Gastroesophageal sphincter (tissue), 4 donors: ENCODE results near the gene MMEL1. TPM values are rescaled to one million over a fixed set of nuclear protein-coding genes. Genes with fewer than 3 reads are reported as not detected.

Experiments
- ATAC-seq: fragments of 150-250 bp; one replicate; pipeline ENCODE4 v1.9.1; 2016; ENCODE audit warnings: mild to moderate bottlenecking, moderate library complexity
- H3K27ac ChIP-seq, 4 donors: fragments of 200-600 bp; sonication (generic) in 3 of 4; 1 replicate in 3 of 4; 2 replicates in 1 of 4; pipeline ENCODE4 v1.5.1; 2016 to 2019
- H3K27me3 ChIP-seq: fragments of 200-600 bp; sonication (generic); one replicate; pipeline ENCODE4 v1.5.1; 2019
- H3K36me3 ChIP-seq, 2 donors: fragments of 200-600 bp; sonication (generic); one replicate each; pipeline ENCODE4 v1.5.1; 2019; ENCODE audit warnings: control low read depth in 1 of 2
- H3K4me1 ChIP-seq, 3 donors: fragments of 200-600 bp; sonication (generic); 1 replicate in 2 of 3; 2 replicates in 1 of 3; pipeline ENCODE4 v1.5.1; 2016 to 2019; ENCODE audit warnings: control low read depth in 2 of 3
- H3K4me3 ChIP-seq, 2 donors: fragments of 200-600 bp; sonication (generic); one replicate each; pipeline ENCODE4 v1.5.1; 2019; ENCODE audit warnings: mild to moderate bottlenecking in 1 of 2, moderate library complexity in 1 of 2
- H3K9me3 ChIP-seq, 3 donors: fragments of 200-600 bp; sonication (generic); one replicate each; pipeline ENCODE4 v1.5.1; 2017 to 2019; ENCODE audit warnings: control low read depth in 2 of 3
- CTCF ChIP-seq, 4 experiments: fragments of 200-600 bp in 2 of 4; fragments of 450-650 bp in 2 of 4; sonication (generic) in 1 of 4; IDR thresholded peaks; one replicate each; pipeline ENCODE4 v1.5.1; 2017 to 2019; ENCODE audit warnings: antibody characterized with exemption in 4 of 4, mild to moderate bottlenecking in 2 of 4, moderate library complexity in 2 of 4
- EP300 ChIP-seq: sonication (generic); formaldehyde crosslinking; IDR thresholded peaks from one replicate; pipeline ENCODE4 v1.6.1; 2017; ENCODE audit warnings: antibody characterized with exemption, mild to moderate bottlenecking
- POLR2A ChIP-seq, 2 donors: fragments of 450-650 bp; IDR thresholded peaks; one replicate each; pipeline ENCODE4 v1.6.1; 2017; ENCODE audit warnings: antibody characterized with exemption in 2 of 2, mild to moderate bottlenecking in 2 of 2, moderate library complexity in 1 of 2
- POLR2AphosphoS5 ChIP-seq: sonication (generic); formaldehyde crosslinking; IDR thresholded peaks from one replicate; pipeline ENCODE4 v1.6.1; 2017; ENCODE audit warnings: antibody characterized with exemption
- WGBS, 2 donors: methylation state at CpG; one replicate each; pipeline ENCODE4 v1.1.5; 2018; ENCODE audit warnings: low coverage in 1 of 2; 5-methylcytosine and 5-hydroxymethylcytosine counted together
- total RNA-seq, 4 donors: library from RNA; depleted of rRNA; stranded (reverse); fragments of >200 nt; gene quantifications; one replicate each; pipeline ENCODE4 v1.1.0, GENCODE V29; 2016

Gene MMEL1
- total RNA-seq, 4 donors from 2014 or later: 1.4 to 3.9 (median 2.1) TPM; not detected in 1

GRCh38 chr1:2635361-2636010 is 2.7 kb upstream of the MMEL1 start:
- H3K4me1 ChIP-seq: peaks cover 0 to 13% (median 0%) of the 10 kb centered on the region in 3 donors
- H3K27me3 ChIP-seq: peaks cover 77% of the 10 kb centered on the region
- no peaks in the 10 kb centered on the region for H3K9me3 ChIP-seq
- H3K36me3 ChIP-seq: no peaks in the 10 kb centered on the region
- no peak overlapping the region for H3K27ac ChIP-seq
- TF ChIP-seq EP300 (no peak), POLR2A (IDR thresholded peaks at IDR 0.05) (no peak), POLR2AphosphoS5 (no peak), CTCF (IDR thresholded peaks at IDR 0.05) (no peak)
- H3K4me3 ChIP-seq: no peak overlapping the region
- no peak for ATAC-seq
- no CpG with 5 or more reads among the region's 10 CpGs for WGBS, 2 donors

DNA sequence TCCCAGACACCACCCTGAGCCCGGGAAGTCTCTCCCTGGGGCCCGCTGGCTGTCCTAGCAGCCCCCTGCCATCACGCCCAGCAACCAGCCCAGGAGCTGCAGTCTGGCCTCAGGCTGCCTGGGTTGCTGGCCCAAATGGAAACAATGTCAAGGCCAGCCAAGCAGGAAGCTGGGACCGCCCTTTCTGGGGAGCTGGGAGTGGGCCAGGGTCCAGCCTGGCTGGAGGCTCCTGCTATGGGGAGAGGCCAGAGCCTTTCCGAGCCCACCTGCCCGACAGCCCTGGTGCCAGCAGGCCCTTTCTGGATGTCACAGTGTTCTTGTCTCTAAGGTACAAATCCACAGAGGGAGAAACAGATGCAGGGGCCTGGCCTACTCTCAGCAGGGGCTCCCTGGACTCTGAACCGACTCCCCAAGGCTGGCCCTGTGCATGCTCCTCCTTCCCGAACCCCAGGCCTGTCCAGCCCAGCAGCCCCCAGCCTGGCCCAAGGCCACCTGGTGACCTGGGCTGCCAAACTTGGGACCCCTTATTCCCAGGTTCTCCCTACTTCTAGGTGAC is 1.2 kb upstream of the MMEL1 start:
- no peaks in the 10 kb centered on the region for H3K9me3 ChIP-seq
- H3K27me3 ChIP-seq: peaks cover 91% of the 10 kb centered on the region
- no peak for ATAC-seq
- H3K36me3 ChIP-seq: no peaks in the 10 kb centered on the region
- no peak overlapping the region for H3K4me3 ChIP-seq
- H3K27ac ChIP-seq: no peak overlapping the region
- H3K4me1 ChIP-seq: peaks cover 0 to 17% (median under 1%) of the 10 kb centered on the region in 3 donors
- 20% methylated on average over 3 of the region's 8 CpGs; no CpG with 5 or more reads in 1 of the 2 donors for WGBS, 2 donors
- no peak for TF ChIP-seq POLR2A (IDR thresholded peaks at IDR 0.05)
- no peak for TF ChIP-seq CTCF (IDR thresholded peaks at IDR 0.05)
- TF ChIP-seq POLR2AphosphoS5: no peak
- TF ChIP-seq EP300: no peak

- 45% methylated on average over 4 of the region's 12 CpGs; no CpG with 5 or more reads in 1 of the 2 donors for WGBS, 2 donors
- TF ChIP-seq CTCF (IDR thresholded peaks at IDR 0.05) (no peak), POLR2A (IDR thresholded peaks at IDR 0.05) (no peak)
- no peaks in the 10 kb centered on the region for H3K9me3 ChIP-seq
- peaks cover 0 to 22% (median 4%) of the 10 kb centered on the region in 3 donors for H3K4me1 ChIP-seq
- no peaks in the 10 kb centered on the region for H3K36me3 ChIP-seq
- no peak for ATAC-seq
- H3K27me3 ChIP-seq: peaks cover 96% of the 10 kb centered on the region
- no peak overlapping the region for H3K4me3 ChIP-seq
- no peak overlapping the region for H3K27ac ChIP-seq
Observed at GRCh38 chr1:2633366-2633935, 635 bp upstream of the MMEL1 start.

- Histone ChIP-seq H3K27me3 (peaks cover 96% of the 10 kb centered on the region), H3K9me3 (no peaks in the 10 kb centered on the region), H3K4me1 (peaks cover 0 to 29% (median 4%) of the 10 kb centered on the region in 3 donors), H3K4me3 (no peak overlapping the region), H3K27ac (no peak overlapping the region), H3K36me3 (no peaks in the 10 kb centered on the region)
- TF ChIP-seq POLR2A (IDR thresholded peaks at IDR 0.05): no peak
- TF ChIP-seq POLR2AphosphoS5: no peak
- no peak for TF ChIP-seq EP300
- no peak for TF ChIP-seq CTCF (IDR thresholded peaks at IDR 0.05)
- ATAC-seq: no peak
- 49% methylated on average over 5 of the region's 8 CpGs; no CpG with 5 or more reads in 1 of the 2 donors for WGBS, 2 donors
Observed at GRCh38 chr1:2632051-2632430, 775 bp downstream of the MMEL1 start.
